Activated CD4-positive, alpha-beta T cell treated with anti-CD3 and anti-CD28 coated beads, Interleukin-2, amount 50 U/mL, for 16 hours (primary cell): Measurements from ENCODE around the gene TRAF3.
"Not testable (repeated sequence)": the region's sequence is repeated elsewhere in the genome, so short reads cannot be mapped to it uniquely, and the experiment has no call there.

Experiments
- DNase-seq: peaks from one replicate; pipeline ENCODE4 v3.0.0-alpha.2; 2020

TRAF3 gene

DNA sequence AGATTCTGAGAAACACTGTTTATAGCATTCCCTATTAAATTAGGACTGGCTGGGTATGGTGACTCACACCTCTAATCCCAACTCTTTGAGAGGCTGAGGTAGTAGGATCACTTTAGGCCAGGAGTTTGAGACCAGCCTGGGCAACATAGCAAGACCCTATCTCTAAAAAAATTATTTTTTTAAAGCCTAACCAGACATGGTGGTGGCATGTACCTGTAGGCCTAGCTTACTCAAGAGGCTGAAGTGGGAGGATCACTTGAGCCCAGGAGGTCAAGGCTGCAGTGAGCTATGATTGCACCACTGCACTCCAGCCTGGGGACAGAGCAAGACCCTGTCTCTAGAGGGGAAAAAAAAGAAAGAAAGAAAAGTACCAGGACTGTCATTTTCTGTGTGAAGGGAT, 119.5 kb downstream of the TRAF3 start:
- not testable (repeated sequence) for DNase-seq

DNA sequence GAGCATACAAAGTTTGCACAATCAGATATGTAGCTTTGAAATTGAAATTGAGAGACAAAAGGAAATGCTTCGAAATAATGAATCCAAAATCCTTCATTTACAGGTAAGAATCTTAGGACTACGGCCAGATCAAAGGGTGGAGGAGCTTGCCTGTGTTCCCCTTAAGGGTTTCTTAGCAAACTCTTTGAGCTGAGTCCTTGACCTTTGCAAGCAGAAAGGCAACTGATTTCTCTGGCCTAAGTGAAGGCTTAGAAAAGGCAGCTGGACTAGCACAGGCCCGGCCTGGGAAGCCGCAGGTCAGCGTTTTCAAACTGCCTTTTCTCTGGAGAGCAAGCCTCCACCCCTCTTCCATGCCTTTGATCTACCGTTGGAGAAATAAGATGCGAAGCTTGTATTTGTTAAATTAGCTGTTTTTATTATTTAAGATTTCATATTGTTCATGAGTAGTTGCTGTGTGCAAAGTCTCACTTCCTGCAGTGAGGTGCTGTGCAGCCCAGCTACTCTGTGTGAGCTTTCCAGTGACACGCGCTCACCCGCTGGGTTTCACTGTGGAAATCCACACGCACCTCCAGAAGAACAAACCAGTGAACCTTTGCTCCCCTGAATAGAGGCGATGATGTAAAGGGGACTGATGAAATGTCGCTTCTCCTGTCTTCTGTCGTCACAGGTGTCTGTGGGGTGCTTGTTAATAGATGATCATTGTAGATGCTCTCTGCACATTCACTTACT, 120.2 kb downstream of the TRAF3 start:
- no peak for DNase-seq

DNA sequence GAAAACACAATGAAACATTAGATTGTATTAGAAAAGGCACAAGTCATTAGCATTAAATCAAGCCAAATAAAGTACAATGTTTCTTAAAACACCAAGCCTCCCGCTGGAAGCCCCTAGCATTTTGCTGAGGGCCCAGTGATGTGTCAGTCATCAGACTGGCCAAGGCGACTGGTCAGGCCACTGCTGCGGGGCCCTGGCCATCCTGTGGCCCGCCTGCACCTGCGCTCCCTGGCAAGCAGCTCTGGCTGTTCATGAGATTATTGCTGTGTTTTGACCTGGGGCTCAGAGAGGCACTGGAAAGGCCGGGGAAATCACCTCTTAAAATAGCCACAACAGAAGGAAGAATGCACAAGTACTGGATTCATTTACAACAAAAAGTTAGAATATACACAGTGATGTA, 121.0 kb downstream of the TRAF3 start:
- no peak for DNase-seq

DNA sequence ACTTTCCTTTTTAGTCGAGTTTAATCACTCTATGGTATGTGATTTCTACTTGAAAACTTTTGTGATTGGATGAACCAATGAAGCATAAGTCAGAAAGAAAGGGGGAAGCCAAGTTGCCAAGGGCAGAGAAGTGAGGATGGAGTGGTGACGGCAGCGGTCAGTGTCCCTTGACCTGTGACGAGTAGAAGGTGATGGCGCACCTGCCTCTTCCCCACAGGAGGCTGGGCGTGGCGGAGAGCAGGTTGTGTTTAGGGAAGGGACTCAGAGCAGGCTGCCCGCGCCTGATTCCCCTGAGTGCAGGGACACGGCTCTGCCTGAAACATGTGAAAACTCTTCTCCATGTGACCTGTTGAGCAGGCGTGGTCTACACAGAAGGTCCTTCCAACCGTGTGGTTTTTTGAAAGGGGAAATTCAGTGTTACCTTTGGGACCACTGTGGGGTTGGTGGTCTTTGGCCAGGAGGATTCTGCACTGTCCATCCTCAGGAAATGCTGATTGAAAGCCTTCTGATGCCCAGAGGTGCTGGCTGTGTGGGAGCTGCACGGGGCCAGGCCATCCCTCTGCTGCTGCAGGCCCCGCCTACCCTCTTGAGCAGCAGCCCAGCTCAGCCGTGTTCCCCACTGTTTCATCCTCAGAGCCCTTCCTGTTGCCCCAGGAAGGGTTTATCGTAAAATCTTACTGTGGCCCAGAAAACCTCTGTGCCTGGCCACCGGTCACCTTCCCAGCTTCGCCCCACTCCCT, 121.7 kb downstream of the TRAF3 start:
- DNase-seq, result no peak

DNA sequence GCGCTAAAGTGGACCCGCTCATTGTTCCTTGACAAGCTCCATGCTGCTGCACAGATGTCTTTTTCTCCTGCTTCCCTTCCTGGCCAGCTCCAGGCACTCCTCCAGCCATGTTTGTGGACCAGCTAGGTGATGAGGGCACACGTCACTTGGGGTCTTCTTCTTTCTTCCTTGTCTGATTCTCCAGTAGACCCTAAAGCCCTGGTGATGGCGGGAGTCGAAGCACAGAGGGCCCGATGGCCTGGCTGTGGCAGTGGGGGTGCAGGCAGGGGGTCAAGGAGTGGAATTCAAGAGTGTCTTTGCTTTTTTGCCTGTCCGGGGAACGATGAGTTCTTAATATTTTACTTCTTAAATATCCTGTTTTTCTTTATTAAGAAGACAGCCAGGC, 122.3 kb downstream of the TRAF3 start:
- no peak for DNase-seq

DNA sequence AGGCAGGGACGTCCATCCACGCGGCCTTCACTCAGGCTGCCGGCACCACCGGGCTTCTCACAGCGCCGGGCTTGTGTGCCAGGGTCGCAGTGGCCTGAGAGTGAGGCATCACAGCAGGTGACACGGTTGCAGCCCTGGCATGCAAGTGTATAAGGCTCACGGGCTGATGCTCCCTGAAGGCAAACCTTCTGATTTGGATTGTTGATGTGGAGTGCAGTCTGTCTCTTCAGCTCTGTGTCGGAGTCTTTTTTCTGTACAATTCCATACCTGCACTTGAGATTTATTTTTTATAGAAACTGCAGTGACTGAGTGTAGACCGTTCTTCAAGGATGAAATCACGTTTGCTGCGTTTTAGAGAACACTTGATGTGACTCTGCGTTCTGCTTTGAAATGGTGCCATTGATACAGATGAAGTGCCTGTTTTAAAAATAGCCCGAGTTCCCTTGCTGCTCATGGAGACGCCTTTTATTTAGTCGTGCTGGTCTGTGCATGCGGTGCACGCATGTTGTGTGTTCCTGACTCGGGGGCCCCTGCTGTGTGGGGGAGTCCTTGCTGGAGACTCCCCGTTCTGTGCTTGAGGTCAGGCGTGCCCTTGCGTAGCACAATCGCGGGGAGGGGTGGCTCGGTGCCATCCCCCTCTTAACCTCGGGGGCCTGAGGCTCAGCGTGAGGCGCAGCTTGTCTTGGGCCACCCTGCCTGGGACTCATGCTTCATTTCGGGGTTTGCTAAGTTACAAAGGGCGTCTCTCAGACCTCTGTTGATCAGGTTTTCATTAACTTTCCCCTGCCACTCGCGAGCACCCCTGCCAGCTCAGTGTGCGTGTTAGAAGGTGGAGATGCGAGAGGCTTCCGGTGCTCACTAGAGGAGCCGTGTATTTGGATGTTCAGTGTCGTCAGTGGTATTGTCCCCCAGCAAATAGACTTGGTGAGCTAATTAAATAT, 123.7 kb downstream of the TRAF3 start:
- no peak for DNase-seq

DNA sequence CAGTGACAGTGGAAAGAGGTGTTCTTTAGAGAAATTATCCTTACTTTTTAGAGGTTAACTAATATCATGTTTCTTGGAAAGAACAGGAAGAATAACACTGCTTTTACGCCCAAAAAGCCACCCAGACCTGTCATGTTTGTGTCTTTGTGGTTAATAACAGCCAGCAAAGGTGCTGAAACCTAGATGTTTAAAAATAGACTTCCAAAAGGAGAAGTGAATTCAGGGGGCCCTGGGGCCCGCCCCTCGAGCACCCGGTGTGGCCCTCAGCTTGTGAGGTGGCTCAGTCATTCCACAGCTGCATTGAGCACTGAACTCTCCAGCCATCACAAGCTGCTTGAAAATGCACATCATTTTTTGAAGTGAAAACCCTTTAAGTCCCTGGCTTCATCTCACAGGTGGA, 124.4 kb downstream of the TRAF3 start:
- no peak for DNase-seq

DNA sequence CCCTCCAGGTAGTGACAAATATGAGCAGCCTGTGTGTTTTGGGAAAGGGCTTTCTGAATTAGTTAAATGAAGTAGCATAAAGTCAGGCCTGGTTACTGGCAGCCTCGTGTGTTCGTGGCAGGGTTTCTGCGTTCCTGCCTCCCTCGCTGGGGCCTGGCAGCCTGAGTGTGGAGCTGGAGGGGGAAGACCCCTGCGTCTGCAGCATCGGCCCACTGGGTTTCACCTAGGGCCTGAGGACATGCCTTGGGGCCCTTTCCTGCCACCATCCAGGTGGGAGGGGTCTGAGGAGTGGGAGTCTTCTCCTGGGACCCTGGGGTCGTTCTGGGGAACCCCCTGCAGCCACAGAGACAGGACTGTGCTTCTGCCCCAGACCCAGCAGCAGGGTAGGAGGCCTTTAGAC, 124.8 kb downstream of the TRAF3 start:
- no peak for DNase-seq

DNA sequence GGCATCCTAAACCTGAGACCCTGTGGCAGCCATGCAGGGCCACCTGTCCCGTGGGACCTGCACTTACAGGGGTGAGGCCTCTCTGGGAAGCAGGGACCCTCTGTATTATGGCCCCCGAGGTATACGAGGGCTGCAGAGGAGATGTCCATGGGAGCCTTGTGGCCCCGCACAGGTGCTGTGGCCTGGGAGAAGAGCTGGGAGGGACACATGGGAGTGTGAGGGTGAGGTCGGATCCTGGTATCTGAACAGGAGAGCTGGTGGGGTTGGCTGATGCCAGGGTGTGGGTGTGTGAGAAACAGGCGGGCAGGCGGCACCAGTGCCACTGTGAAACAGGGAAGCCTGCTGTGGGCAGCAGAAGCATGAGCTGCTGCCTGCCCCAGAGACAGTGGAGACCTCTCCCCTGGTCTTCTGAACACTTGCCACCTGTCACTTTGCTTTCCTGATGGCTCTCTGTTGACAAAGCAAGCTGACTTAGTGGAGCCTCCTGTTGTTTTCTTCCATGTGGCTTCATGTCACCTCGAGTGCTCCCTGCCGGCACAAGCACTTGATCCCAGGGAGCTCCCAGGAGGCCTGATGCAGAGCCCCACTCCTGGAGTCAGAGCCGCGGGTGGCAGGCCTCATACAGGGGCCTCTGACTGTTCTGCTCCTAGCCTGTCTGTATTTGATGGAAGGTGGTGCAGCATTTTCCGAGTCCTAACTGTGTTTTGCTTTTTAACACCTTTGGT, 125.4 kb downstream of the TRAF3 start:
- no peak for DNase-seq

DNA sequence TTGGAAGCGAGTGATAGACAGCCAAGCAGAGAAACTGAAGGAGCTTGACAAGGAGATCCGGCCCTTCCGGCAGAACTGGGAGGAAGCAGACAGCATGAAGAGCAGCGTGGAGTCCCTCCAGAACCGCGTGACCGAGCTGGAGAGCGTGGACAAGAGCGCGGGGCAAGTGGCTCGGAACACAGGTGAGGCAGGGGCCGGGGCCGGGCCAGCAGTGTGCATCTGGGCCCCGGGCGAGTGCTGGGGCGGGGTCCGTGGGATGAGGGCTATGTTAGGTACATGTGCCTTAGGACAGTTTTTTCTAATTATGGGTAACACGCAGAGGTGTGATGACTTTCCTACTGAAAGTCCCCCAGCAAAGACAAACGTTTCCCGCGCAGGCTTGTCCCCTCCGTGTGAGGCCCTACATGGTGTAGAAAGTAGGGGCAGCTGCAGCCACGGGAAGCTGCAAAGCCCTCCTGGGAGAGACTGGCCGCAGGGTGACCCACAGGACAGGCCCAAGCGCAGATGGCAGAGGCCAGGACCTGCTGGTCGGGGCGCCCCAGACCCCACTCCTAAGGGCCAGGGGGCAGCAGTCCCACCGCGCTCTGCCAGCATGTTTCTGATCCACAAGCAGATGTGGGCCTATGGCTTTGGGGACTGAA, 126.1 kb downstream of the TRAF3 start:
- no peak for DNase-seq

DNA sequence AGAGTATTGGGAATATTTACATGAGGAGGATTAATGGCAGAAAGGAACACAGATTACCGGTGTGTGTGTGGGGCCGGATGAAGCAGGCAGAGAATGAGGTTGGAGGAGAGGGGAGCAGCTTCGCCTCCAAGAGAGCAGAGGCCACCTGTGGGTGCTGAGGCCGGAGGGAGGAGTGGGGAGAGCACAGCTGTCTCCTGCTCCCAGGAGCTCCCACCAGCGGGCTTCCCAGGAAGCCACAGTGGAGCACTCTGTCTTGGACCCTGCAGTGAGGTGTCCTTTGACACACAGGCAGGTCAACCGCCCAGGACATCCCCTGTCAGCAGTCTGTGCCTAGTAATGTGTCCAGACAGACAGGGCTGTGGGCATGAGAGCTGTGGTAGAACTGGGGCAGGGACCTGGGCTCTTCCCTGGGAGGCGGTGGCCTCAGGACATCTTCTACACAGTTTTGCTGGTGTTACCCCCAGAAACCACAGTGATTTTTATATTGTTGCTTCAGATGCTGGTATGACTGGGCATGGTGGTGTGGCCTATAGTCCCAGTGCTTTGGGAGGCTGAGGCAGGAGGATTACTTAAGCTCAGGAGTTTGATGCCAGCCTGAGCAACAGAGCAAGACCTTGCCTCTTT, 126.8 kb downstream of the TRAF3 start:
- DNase-seq, result no peak

DNA sequence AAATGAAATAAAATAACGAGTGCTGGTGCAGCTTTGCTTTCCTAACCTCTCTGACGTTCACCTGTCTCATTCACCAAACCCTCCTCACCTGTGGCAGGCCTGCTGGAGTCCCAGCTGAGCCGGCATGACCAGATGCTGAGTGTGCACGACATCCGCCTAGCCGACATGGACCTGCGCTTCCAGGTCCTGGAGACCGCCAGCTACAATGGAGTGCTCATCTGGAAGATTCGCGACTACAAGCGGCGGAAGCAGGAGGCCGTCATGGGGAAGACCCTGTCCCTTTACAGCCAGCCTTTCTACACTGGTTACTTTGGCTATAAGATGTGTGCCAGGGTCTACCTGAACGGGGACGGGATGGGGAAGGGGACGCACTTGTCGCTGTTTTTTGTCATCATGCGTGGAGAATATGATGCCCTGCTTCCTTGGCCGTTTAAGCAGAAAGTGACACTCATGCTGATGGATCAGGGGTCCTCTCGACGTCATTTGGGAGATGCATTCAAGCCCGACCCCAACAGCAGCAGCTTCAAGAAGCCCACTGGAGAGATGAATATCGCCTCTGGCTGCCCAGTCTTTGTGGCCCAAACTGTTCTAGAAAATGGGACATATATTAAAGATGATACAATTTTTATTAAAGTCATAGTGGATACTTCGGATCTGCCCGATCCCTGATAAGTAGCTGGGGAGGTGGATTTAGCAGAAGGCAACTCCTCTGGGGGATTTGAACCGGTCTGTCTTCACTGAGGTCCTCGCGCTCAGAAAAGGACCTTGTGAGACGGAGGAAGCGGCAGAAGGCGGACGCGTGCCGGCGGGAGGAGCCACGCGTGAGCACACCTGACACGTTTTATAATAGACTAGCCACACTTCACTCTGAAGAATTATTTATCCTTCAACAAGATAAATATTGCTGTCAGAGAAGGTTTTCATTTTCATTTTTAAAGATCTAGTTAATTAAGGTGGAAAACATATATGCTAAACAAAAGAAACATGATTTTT, 128.2 kb downstream of the TRAF3 start:
- no peak for DNase-seq

DNA sequence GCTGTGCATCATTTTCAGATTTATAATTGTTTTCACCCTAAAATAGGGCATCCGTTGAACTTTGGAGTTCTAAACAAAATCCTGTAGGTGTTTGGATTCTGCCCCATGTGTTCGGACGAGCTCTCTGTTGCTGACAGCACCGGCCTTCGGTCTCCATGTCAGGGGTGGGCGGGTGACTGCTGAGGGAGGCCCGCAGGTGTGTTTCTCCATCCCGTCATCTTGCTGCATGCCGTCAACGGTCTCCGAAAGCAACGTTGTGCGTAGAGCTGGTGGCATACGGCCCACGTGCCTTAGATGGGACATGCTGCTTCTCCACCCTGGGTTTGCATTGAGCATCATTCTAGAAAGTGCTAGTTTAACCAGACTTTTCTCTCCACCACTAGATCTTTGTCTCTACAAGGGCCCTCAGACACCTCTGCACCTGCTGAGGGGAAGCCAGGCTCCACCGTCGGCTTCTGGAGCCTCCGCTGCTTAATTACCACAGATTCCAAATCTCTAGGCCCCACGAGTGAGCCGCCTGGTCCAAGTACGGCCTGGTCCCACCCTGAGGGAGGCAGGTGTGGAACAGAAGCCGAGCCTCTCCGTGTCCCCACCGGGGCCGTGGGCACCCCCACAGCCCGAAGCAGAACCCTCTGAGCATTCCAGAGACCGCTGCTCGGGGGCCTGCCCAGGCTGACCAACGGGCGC, 129.5 kb downstream of the TRAF3 start:
- no peak for DNase-seq

DNA sequence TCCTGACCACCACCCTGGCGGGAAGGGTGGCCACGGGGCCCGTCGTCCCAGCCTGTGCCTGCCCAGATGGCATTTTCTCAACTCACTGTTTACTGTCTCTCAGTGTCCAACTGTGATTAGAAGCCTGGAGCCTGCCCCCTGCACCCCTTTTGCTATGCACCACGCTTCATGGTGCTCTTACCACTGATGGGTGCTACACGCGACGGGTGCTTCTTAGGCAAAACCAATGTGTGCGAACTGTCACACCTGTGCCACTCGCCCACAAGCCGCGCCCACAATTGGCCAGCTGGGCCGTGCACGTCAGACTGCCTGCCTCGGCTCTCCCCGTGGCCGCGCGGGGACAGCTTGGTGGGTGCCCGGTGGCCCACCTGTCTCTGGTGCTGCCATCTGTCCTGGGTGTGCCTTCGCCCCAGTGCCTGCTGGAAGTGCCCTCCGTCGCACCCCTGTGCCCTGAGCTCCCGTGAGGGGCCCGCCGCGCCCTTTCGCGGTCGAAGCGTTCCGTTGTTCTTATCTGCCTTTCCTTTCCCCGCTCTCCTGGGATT, 130.1 kb downstream of the TRAF3 start:
- DNase-seq, result no peak

DNA sequence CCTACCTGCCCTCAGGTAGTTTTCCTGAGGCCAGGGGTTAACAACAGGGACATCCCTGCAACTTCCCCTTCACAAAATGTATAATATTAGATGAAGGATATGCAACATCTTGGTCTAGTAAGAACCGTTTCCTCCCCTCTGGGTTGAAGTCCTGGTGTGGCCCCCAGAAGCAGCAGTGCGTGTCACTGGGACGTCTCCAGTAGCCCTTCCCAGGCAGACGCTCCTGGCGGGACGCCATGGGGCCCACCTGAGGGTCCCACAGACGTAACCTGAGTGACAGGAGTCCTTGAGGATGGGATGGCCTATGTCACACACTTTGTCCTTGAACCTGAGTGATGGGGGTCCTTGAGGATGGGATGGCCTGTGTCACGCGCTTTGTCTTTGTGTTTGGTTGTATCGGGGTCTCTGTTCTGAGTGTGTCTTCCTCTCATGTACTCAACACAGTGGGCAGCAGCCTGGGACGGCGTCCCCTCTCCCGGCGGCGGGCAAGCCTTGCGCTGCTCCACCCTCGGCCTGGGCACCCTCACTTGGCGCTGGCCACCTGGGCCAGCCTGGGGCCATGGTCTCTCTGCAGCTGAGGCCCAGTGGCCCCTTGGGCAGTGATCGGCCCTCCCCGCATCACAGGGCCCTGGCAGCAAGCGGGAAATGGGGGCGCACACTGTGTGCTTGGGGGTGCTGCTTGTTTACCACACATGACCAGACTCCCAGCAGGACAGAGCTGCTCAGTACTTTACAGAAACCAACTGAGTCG, 130.9 kb downstream of the TRAF3 start:
- no peak for DNase-seq

DNA sequence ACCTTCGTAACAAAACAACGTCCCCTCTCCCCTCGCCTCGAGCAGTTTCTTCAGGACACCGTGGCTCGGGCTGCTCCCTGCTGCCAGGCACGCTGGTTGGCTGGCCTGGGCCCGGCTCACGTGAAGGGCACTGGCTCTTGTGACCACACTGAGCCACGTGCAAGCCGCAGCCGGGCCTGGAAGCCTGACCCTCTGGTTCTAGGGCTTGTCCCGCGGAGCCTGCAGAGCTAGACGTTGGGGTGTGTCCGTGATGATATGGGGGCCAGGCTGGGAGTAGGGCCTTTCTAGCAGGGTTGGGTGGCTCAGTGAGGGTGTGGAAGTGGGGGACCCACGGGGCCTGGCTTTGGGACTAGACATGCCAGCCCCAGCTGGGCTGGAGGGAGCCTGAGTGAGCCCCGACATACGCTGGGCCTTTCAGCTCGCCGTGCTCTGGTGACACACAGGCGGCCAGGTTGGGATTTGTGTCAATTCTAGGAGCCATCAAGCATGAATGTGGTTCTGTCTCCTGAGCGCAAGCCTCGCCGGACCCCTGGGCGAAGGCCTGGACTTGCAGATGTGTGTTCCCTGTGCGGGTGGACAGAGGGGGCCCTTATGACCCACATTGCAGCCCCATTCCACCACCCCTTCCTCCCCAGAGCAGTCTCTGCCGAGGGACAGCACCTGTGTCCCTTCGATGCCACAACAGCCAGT, 131.7 kb downstream of the TRAF3 start:
- no peak for DNase-seq

DNA sequence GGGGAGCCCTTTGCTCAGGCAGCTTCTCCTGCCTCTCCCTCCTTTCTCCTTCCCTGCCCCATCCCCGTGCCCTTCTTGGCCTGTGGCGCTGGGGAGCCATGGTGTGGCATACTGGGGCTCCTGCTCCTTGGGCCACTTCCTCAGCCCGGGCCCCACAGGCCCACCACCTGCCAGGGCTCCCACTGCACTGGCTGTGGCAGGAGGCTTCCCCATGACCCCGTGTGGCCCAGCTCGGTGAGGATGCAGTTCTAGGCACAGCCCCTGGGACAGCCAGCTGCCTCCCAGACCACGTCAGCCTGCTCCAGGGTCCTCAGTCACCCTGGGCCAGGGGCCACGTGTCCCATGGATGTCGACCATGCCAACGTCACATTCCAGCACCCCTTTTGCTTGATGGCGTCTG, 132.2 kb downstream of the TRAF3 start:
- DNase-seq, result no peak

DNA sequence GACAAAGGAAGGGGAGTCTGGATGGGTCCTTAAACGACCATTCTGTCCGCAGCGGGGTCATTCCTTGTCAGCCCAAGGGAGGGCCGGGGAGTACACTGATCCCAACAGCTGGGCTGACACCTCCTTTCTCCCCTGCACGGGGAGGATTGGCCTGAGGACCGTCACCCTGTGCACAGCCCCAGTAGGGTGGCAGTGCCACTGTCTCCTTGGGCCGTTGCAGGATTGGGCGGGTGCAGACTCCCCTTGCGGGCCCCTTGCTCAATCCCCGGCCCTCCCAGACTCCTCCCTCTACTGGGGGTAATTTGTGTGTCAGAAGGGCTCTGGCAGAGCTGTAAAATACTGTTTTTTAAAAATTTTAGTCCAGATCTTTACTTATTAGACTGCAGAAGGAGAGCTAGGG, 132.7 kb downstream of the TRAF3 start:
- no peak for DNase-seq
